Thymus (tissue), 11 donors: ENCODE data around the gene FAM13C. TPM values are rescaled to one million over a fixed set of nuclear protein-coding genes. Genes with fewer than 3 reads are reported as not detected.

Experiments used
- DNase-seq, 9 donors: peaks; one replicate each; pipeline ENCODE4 v3.0.0-alpha.2; 2013; ENCODE audit warnings: low spot score in 9 of 9, low read depth in 6 of 9, missing footprints in 1 of 9
- H3K27ac ChIP-seq, 2 donors: one replicate each; pipeline ENCODE4 v1.5.1; 2013; ENCODE audit warnings: control low read depth in 1 of 2, low read depth in 1 of 2, low read length in 1 of 2, mild to moderate bottlenecking in 1 of 2, moderate library complexity in 1 of 2
- H3K27me3 ChIP-seq, 2 donors: one replicate each; pipeline ENCODE4 v1.5.1; 2013; ENCODE audit warnings: low read length in 1 of 2; ENCODE audit not compliant: control insufficient read depth in 2 of 2, insufficient read depth in 1 of 2
- H3K36me3 ChIP-seq, 2 donors: one replicate each; pipeline ENCODE4 v1.5.1; 2013; ENCODE audit warnings: low read length in 1 of 2, mild to moderate bottlenecking in 1 of 2, moderate library complexity in 1 of 2; ENCODE audit not compliant: control insufficient read depth in 2 of 2, insufficient read depth in 2 of 2
- H3K4me1 ChIP-seq, 2 donors: one replicate each; pipeline ENCODE4 v1.5.1; 2013; ENCODE audit warnings: low read length in 2 of 2; ENCODE audit not compliant: control insufficient read depth in 2 of 2, insufficient read depth in 2 of 2
- H3K4me3 ChIP-seq, 2 donors: one replicate each; pipeline ENCODE4 v1.5.1; 2013; ENCODE audit warnings: low read length in 2 of 2, control low read depth in 1 of 2, mild to moderate bottlenecking in 1 of 2
- H3K9me3 ChIP-seq, 2 donors: one replicate each; pipeline ENCODE4 v1.5.1; 2013; ENCODE audit warnings: low read length in 1 of 2, mild to moderate bottlenecking in 1 of 2; ENCODE audit not compliant: control insufficient read depth in 2 of 2, insufficient read depth in 1 of 2
- WGBS: extraction: QIAGEN DNeasy Blood & Tissue Kit; methylation state at CpG from one replicate; pipeline ENCODE4 v1.1.7; 2013; 5-methylcytosine and 5-hydroxymethylcytosine counted together
- polyA plus RNA-seq: library from polyadenylated mRNA; stranded (reverse); fragments of 200-250 nt; gene quantifications from one replicate; pipeline ENCODE4 v1.2.3, GENCODE V29; 2013
- total RNA-seq: library from RNA; stranded (reverse); fragments of 120-200 nt; gene quantifications from one replicate; pipeline ENCODE4 v1.2.4, GENCODE V29; 2013
- donor health status: healthy.

FAM13C gene
- total and polyA plus RNA-seq, 2 donors: 3.7 to 3.9 TPM

DNA sequence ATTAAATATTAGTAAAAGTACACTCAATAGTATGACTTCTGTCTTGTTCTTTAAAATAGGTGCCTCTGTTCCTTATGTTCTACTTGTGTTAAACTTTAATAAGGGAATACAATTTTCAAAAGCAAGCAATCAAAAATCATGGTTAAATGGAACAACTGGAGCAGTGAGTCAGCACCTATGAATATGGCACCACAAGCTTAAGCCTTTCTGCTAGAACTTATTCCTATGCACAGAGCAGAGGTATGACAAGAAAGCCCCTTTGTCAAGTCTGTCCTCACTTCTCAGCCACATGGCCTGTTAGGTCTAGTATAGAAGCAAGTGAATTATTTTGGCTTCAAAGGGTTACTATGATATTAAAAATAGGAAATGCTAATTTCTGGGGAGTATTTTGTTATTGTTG, 29.8 kb downstream of the FAM13C start:
- no peaks in the 10 kb centered on the region for H3K9me3 ChIP-seq
- no peak overlapping the region for H3K4me3 ChIP-seq
- DNase-seq: no peak
- no peaks in the 10 kb centered on the region for H3K36me3 ChIP-seq
- no peak overlapping the region for H3K27ac ChIP-seq
- no peaks in the 10 kb centered on the region for H3K27me3 ChIP-seq
- H3K4me1 ChIP-seq: no peaks in the 10 kb centered on the region

DNA sequence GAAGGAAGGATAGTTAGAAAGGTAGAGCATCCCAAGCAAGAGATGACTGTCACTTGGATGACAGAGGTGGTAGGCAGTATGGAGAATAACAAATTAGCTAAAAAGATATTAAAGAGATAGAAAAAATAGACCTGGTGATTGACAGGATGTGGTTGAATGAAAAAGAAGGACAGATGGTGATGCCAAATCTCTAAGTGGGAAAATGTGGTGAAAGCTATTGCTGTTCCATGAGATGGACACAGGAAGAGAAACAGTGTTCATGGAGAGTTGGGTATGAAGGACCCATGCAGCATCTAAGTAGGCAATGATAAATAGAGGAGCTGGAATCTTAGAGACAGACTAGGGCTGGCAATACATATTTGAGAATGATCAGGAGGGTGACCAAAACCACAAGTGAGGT, 30.7 kb downstream of the FAM13C start:
- H3K9me3 ChIP-seq: no peaks in the 10 kb centered on the region
- H3K27ac ChIP-seq: no peak overlapping the region
- no peaks in the 10 kb centered on the region for H3K27me3 ChIP-seq
- H3K36me3 ChIP-seq: no peaks in the 10 kb centered on the region
- DNase-seq: no peak
- H3K4me3 ChIP-seq: no peak overlapping the region
- no peaks in the 10 kb centered on the region for H3K4me1 ChIP-seq

DNA sequence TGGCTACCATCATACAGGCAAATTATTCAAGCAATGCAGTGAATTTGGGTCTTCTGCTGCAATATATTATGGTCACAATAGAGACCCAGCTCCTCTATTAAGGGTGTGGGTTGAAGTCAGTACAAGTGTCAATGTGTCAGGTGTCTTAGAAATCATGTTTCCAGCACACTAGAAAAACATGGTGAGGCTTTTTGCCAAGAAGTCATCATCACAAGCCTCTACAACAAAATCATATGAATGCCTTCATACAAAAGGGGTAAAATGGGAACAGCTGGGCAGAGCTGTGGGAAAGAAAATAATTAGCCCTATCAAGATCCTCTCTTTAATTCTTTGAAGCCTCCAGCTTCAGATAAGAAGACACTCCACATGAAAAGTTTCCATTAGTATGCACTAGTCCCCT, 37.2 kb downstream of the FAM13C start:
- Histone ChIP-seq H3K9me3 (no peaks in the 10 kb centered on the region), H3K27me3 (no peaks in the 10 kb centered on the region), H3K27ac (no peak overlapping the region), H3K36me3 (no peaks in the 10 kb centered on the region), H3K4me1 (peaks cover 0 to 2% of the 10 kb centered on the region in 2 donors), H3K4me3 (no peak overlapping the region)
- DNase-seq: no peak

DNA sequence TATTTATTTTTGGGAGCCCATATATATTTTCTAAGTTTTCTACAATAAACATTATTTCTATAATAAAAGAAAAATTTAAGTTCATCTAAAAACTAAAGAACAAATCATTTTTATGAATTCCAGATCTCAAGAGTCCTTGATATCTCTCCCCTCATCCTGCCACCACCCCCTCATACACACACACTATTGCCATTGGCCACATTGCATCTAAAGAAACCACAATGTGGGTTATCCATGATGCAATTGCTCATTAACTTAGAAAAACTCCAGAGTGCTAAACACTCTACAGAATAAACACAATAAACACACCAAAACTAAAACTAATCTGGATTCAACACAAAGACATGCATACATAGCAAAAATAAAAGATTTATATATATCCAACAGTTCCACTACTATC, 37.8 kb downstream of the FAM13C start:
- Histone ChIP-seq H3K9me3 (no peaks in the 10 kb centered on the region), H3K27me3 (no peaks in the 10 kb centered on the region), H3K27ac (no peak overlapping the region), H3K4me3 (no peak overlapping the region), H3K4me1 (peaks cover 0 to 2% of the 10 kb centered on the region in 2 donors), H3K36me3 (no peaks in the 10 kb centered on the region)
- DNase-seq: no peak

DNA sequence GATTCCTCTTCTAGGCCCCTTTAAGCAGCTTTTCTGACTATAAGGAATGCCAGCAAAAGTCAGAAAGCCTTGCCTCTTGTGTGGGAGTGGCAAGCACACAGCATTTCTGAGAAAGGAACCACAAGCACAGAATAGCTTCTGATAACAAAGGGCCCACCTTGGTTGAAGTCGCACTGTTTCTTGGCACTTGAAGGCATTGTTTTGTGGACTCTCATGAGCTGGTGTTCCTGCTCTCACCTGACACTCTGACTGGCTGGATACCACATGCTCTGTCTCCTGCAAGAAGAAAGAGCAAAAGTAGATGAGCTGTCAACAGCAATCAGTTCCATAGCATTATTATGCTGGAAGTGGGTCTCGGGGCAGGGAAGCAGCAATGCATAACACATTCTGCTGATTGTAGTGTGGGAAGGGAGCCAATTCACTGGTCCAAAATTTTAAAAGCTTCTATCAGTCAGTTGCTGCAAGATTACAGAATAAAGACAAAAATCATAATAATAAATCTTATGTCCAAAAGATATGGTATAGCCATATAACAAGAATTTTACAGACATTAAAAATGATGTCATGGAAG, 38.4 kb downstream of the FAM13C start:
- WGBS: 93% methylated on average over 2 of the region's 2 CpGs
- no peak for DNase-seq
- no peaks in the 10 kb centered on the region for H3K27me3 ChIP-seq
- no peaks in the 10 kb centered on the region for H3K36me3 ChIP-seq
- H3K9me3 ChIP-seq: no peaks in the 10 kb centered on the region
- H3K4me3 ChIP-seq: no peak overlapping the region
- H3K4me1 ChIP-seq: peaks cover 0 to 2% of the 10 kb centered on the region in 2 donors
- no peak overlapping the region for H3K27ac ChIP-seq

DNA sequence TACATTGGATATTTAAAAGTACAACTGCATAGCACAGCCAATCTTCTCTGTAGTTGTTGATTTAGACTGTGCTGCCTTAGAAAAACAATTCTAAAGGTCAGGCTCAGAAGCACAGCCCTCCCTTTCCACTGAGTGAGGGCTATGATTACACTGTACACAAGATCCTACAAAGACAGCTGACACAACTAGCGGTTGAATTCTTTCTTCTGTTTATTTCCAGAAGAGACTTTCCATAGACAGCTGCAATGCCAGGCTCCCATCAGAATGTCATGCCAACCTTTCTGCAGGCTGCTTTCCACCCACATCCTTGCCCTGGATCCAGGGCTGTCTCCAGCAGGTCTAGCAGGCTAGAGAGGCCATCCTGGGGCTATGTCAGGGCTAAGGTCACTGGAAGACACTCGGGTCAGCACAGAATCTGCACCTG, 39.3 kb downstream of the FAM13C start:
- no peak for DNase-seq
- H3K36me3 ChIP-seq: no peaks in the 10 kb centered on the region
- no peak overlapping the region for H3K4me3 ChIP-seq
- H3K9me3 ChIP-seq: no peaks in the 10 kb centered on the region
- peaks cover 0 to 2% of the 10 kb centered on the region in 2 donors for H3K4me1 ChIP-seq
- H3K27ac ChIP-seq: no peak overlapping the region
- WGBS: 93% methylated on average over 2 of the region's 2 CpGs
- H3K27me3 ChIP-seq: no peaks in the 10 kb centered on the region

DNA sequence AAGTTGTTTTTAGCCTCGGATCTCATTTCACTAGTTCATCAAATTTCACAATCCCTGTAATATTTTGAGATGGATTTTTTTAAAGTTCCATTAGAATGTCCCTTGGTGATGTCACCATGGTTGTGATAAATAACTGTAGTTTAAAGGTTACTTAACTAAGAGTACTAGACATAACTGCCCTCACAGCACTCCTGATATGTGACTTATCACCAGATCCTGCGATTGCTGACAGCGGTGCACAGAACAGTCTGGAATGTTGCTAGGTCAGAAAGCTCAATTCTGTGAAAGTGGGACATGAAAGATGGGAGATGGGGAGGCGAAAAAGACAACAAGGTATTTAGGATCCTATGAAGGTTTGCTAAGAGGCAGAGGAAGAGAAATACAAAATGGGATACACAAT, 40.2 kb downstream of the FAM13C start:
- Histone ChIP-seq H3K9me3 (no peaks in the 10 kb centered on the region), H3K36me3 (no peaks in the 10 kb centered on the region), H3K27ac (no peak overlapping the region), H3K4me1 (peaks cover 0 to 2% of the 10 kb centered on the region in 2 donors), H3K4me3 (no peak overlapping the region), H3K27me3 (no peaks in the 10 kb centered on the region)
- DNase-seq: no peak
- WGBS: 93% methylated on average over 4 of the region's 4 CpGs

DNA sequence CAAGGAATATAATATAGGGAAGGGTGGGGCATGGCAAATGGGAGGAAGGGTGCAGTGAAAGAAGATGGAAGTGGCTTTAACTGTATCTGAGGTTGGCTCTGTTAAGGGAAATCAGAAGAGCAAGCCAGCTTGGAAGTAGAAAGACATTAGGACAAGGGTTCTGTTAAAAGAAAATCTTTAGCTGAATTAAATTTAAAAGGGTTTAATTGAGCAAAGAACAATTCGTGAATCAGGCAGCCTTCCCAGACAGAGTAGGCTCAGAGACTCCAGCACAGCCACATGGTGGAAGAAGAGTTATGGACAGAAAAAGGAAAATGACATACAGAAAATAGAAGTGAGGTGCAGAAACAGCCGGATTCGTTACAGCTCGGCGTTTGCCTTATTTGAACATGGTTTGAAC, 42.0 kb downstream of the FAM13C start:
- H3K27me3 ChIP-seq: no peaks in the 10 kb centered on the region
- H3K4me3 ChIP-seq: no peak overlapping the region
- H3K9me3 ChIP-seq: no peaks in the 10 kb centered on the region
- H3K4me1 ChIP-seq: peaks cover 0 to 2% of the 10 kb centered on the region in 2 donors
- no peaks in the 10 kb centered on the region for H3K36me3 ChIP-seq
- WGBS: 96% methylated on average over 5 of the region's 5 CpGs
- H3K27ac ChIP-seq: no peak overlapping the region
- DNase-seq: no peak

DNA sequence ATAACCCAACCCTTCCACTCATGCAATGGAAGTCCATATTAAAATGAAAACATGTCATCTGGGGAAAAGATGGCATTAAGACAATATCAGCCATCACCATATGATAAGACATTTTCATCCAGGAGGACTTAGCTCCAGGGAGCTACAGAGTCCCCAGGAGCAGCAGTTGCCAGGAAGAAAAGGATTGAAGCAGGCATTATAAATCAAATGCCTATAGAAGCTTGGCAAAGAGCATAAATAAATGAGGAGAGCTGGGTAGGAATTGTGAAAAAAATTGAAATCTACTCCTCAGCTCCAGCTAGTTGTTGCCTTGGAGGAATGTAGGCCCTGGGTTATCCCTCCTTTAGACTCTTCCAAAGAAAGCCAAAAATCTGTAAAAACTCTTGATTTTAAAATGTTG, 42.5 kb downstream of the FAM13C start:
- Histone ChIP-seq H3K4me3 (no peak overlapping the region), H3K27ac (no peak overlapping the region), H3K36me3 (no peaks in the 10 kb centered on the region), H3K27me3 (no peaks in the 10 kb centered on the region), H3K4me1 (peaks cover 0 to 2% of the 10 kb centered on the region in 2 donors), H3K9me3 (no peaks in the 10 kb centered on the region)
- DNase-seq: no peak

DNA sequence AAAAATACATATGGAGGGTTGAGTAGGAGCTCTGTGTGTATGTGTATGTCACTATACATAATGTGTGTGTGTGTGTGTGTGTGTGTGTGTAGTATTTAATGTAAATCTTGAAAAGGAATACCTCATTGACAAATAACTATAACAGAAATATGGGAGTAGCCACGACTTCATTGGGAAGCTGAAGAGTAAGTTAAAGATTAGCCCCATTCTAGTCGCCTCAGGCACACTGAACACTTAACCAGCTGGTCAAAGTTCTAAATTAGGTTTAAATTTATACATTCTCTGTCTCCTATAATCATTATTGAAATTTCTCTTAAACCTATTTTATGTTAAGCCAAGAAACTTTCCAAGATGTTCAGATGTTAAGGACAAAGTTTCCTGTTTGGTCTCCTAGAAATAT, 45.3 kb downstream of the FAM13C start:
- WGBS: 88% methylated on average over 2 of the region's 2 CpGs
- Histone ChIP-seq H3K4me1 (no peaks in the 10 kb centered on the region), H3K9me3 (no peaks in the 10 kb centered on the region), H3K27me3 (no peaks in the 10 kb centered on the region), H3K27ac (no peak overlapping the region), H3K4me3 (no peak overlapping the region), H3K36me3 (no peaks in the 10 kb centered on the region)
- no peak for DNase-seq
